ENCODE results near the gene CCDC51.

CCDC51 gene

GRCh38 chr3:48426401-48426909 is 13.5 kb downstream of the CCDC51 start:
- H3K4me3 ChIP-seq (replicated peaks in 1 of 2; ENCODE audit: low read depth in 2 of 2, low read length in 2 of 2), result no peak overlapping the region
- TF ChIP-seq CTCF (IDR thresholded peaks at IDR 0.05; ENCODE audit: low read depth, low read length), result no peak
- DNase-seq (ENCODE audit: low read depth in 2 of 2), result no peak

DNA sequence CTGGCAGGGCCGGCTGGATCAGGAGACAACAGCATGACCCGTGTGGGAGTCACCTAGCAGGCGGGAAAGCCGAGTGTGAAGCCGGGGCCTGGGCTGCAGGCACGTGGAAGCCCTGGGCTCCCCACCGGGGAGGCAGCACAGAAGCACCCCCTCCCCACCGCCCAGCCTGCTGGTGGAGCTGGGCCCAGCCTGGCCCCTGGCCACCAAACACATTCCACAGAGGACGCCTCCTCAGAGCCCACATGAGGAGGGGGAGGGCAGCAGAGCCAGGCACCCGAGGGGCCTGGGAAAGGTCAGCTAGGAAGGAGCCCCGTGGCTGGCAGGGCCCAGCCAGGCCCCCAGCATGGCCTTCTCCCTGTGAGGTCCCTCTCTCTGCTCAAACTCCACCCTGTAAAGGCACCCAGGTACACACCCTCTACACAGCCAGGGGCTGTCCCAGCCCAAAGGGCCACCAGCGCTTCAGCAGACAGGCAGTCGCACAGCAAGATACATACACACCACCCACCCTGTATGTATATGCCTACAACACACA is 14.6 kb downstream of the CCDC51 start:
- H3K4me3 ChIP-seq (replicated peaks in 1 of 2; ENCODE audit: low read depth in 2 of 2, low read length in 2 of 2), result no peak overlapping the region
- DNase-seq (ENCODE audit: low read depth in 2 of 2), result peak in 1 of 2 donors; percentile 38
- TF ChIP-seq CTCF (IDR thresholded peaks at IDR 0.05; ENCODE audit: low read depth, low read length), result no peak

GRCh38 chr3:48423883-48424695 is 15.8 kb downstream of the CCDC51 start:
- DNase-seq (ENCODE audit: low read depth in 2 of 2), result no peak
- no peak for TF ChIP-seq CTCF (IDR thresholded peaks at IDR 0.05; ENCODE audit: low read depth, low read length)
- H3K4me3 ChIP-seq (replicated peaks in 1 of 2; ENCODE audit: low read depth in 2 of 2, low read length in 2 of 2), result no peak overlapping the region

DNA sequence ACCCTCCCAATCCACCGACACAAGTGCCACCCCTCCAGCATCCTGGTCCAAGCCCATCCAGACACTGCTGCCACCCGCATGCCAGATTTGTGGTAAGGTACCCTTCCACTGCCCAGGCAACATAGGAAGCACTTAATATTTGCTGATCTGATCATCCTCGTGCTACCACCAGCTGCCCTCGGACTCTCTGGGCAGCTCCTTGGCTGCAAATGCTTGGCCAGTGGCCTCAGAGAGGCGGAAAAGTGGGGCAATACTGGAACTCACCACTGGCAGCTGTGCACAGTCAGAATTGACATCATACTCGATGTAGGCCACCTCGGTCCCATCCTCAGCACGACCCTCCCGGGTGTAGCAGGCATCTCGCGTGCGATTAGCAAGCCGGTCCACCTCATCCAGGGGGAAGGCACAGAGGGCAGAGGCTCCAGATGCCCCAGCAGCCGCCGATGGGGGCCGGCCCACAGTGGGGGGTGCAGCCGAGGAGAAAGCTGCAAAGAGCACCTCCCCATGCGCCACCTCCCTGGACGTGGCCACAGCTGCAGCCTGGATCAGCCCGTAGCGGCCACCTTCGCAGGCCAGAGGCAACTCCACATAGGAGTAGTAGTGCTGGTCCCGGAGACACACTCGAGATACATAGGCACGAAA is 16.6 kb downstream of the CCDC51 start:
- no peak for TF ChIP-seq CTCF (IDR thresholded peaks at IDR 0.05; ENCODE audit: low read depth, low read length)
- no peak overlapping the region for H3K4me3 ChIP-seq (replicated peaks in 1 of 2; ENCODE audit: low read depth in 2 of 2, low read length in 2 of 2)
- no peak for DNase-seq (ENCODE audit: low read depth in 2 of 2)

GRCh38 chr3:48422681-48423080 is 17.2 kb downstream of the CCDC51 start:
- DNase-seq (ENCODE audit: low read depth in 2 of 2), result no peak
- no peak for TF ChIP-seq CTCF (IDR thresholded peaks at IDR 0.05; ENCODE audit: low read depth, low read length)
- no peak overlapping the region for H3K4me3 ChIP-seq (replicated peaks in 1 of 2; ENCODE audit: low read depth in 2 of 2, low read length in 2 of 2)

GRCh38 chr3:48422272-48422671 is 17.6 kb downstream of the CCDC51 start:
- no peak for TF ChIP-seq CTCF (IDR thresholded peaks at IDR 0.05; ENCODE audit: low read depth, low read length)
- no peak overlapping the region for H3K4me3 ChIP-seq (replicated peaks in 1 of 2; ENCODE audit: low read depth in 2 of 2, low read length in 2 of 2)
- DNase-seq (ENCODE audit: low read depth in 2 of 2), result no peak
